ENCODE data around the gene SPRING1. TPM values are rescaled to one million over a fixed set of nuclear protein-coding genes. Genes with fewer than 3 reads are reported as not detected.
A peak's percentile ranks its signal among the peaks of the same experiment; 100 is the strongest.

SPRING1 gene
- total and polyA plus RNA-seq, 4 experiments from 2014 or later, result 18.2 to 28.1 (median 25.6) TPM

DNA sequence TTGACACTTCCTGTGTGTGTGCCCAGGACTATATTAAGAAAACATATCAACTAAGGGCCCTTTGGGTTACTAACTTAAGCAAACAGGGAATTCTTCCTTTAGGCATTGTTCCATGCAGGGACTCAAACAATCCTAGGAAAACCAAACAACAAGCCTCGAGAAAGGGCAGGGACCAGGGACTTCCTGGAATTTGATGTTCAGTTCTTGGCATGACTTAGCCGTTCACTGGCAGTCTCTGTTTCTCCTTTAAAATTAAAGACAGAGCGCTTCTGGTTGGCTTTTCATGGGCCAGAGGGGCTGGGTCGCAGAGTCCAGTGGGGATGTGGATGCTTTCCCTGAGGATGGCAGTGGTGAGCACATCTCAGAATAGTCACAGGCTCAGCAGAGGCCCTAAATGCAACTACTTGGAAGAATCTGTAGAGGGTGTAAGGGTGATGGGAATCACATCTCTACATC is 35.4 kb upstream of the SPRING1 start:
- Mint-ChIP-seq H3K27ac (no peak overlapping the region), H3K36me3 (peaks cover 0 to 12% of the 10 kb centered on the region in 2 donors), H3K4me1 (no peaks in the 10 kb centered on the region), H3K4me3 (no peak overlapping the region), H3K9me3 (no peaks in the 10 kb centered on the region), H3K27me3 (no peaks in the 10 kb centered on the region)
- intact Hi-C loops (cut with micrococcal nuclease), result no loop called here
- Histone ChIP-seq H3K4me3 (ENCODE audit: low read length in 2 of 2) (no peak overlapping the region), H3K36me3 (ENCODE audit: insufficient read depth, low read length) (no peaks in the 10 kb centered on the region), H3K9me3 (ENCODE audit: control insufficient read depth in 1 of 2, low read length in 2 of 2) (no peaks in the 10 kb centered on the region), H3K4me1 (ENCODE audit: insufficient read depth, low read length) (no peaks in the 10 kb centered on the region), H3K27ac (ENCODE audit: low read depth, low read length) (no peak overlapping the region), H3K27me3 (ENCODE audit: insufficient read depth, low read length) (no peaks in the 10 kb centered on the region)
- POLR2A ChIA-PET (ENCODE audit: partially characterized antibody), result no interaction called here
- CTCF ChIA-PET (ENCODE audit: partially characterized antibody), result no interaction called here
- no peak for DNase-seq

DNA sequence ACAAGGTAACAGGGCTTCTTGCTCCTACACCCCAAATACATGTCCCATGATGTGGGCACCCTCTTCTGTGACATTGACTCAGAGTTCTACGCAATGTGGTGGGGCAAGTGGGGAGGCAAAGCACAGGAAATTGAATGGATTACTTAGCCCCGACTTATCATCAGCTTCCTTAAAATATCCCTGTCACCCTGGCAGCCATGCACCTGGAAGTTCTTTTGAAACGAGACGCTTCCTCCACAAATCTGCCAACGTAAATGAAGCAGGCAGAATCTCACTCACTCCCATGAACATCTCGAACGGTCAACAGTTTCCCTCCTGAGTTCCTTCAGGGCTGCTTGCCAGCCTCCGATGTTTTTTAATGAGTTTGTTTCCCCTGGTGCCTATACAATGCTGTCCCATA is 33.8 kb upstream of the SPRING1 start:
- Histone ChIP-seq H3K27ac (ENCODE audit: low read depth, low read length) (no peak overlapping the region), H3K36me3 (ENCODE audit: insufficient read depth, low read length) (no peaks in the 10 kb centered on the region), H3K9me3 (ENCODE audit: control insufficient read depth in 1 of 2, low read length in 2 of 2) (no peaks in the 10 kb centered on the region), H3K27me3 (ENCODE audit: insufficient read depth, low read length) (no peaks in the 10 kb centered on the region), H3K4me3 (ENCODE audit: low read length in 2 of 2) (no peak overlapping the region), H3K4me1 (ENCODE audit: insufficient read depth, low read length) (no peaks in the 10 kb centered on the region)
- ChIA-PET POLR2A (ENCODE audit: partially characterized antibody) (no interaction called here), CTCF (ENCODE audit: partially characterized antibody) (no interaction called here)
- H3K4me1 Mint-ChIP-seq, result no peaks in the 10 kb centered on the region
- no peak for DNase-seq
- peaks cover 3 to 12% of the 10 kb centered on the region in 2 donors for H3K36me3 Mint-ChIP-seq
- no peaks in the 10 kb centered on the region for H3K27me3 Mint-ChIP-seq
- H3K27ac Mint-ChIP-seq, result peak overlapping the region in 1 of 7 donors; percentile 47
- intact Hi-C loops (cut with micrococcal nuclease), result no loop called here
- no peaks in the 10 kb centered on the region for H3K9me3 Mint-ChIP-seq
- no peak overlapping the region for H3K4me3 Mint-ChIP-seq

GRCh38 chr12:116766746-116767145 is 28.9 kb upstream of the SPRING1 start:
- H3K4me3 ChIP-seq (ENCODE audit: low read length in 2 of 2), result no peak overlapping the region
- ChIA-PET POLR2A (ENCODE audit: partially characterized antibody) (no interaction called here), CTCF (ENCODE audit: partially characterized antibody) (no interaction called here)
- H3K36me3 ChIP-seq (ENCODE audit: insufficient read depth, low read length), result no peaks in the 10 kb centered on the region
- Mint-ChIP-seq H3K27ac (peak overlapping the region in 1 of 7 donors; percentile 77), H3K36me3 (peaks cover 2 to 5% of the 10 kb centered on the region in 2 donors), H3K27me3 (no peaks in the 10 kb centered on the region), H3K4me3 (no peak overlapping the region), H3K4me1 (no peaks in the 10 kb centered on the region), H3K9me3 (no peaks in the 10 kb centered on the region)
- H3K27me3 ChIP-seq (ENCODE audit: insufficient read depth, low read length), result no peaks in the 10 kb centered on the region
- DNase-seq, result no peak
- no peaks in the 10 kb centered on the region for H3K4me1 ChIP-seq (ENCODE audit: insufficient read depth, low read length)
- intact Hi-C loops (cut with micrococcal nuclease), result no loop called here
- H3K9me3 ChIP-seq (ENCODE audit: control insufficient read depth in 1 of 2, low read length in 2 of 2), result no peaks in the 10 kb centered on the region
- H3K27ac ChIP-seq (ENCODE audit: low read depth, low read length), result no peak overlapping the region

- no peak overlapping the region for H3K27ac Mint-ChIP-seq
- H3K27me3 Mint-ChIP-seq, result no peaks in the 10 kb centered on the region
- no peak overlapping the region for H3K4me3 Mint-ChIP-seq
- no peaks in the 10 kb centered on the region for H3K4me1 ChIP-seq (ENCODE audit: insufficient read depth, low read length)
- no peaks in the 10 kb centered on the region for H3K27me3 ChIP-seq (ENCODE audit: insufficient read depth, low read length)
- no peak overlapping the region for H3K27ac ChIP-seq (ENCODE audit: low read depth, low read length)
- peaks cover 0 to 5% of the 10 kb centered on the region in 2 donors for H3K36me3 Mint-ChIP-seq
- H3K9me3 Mint-ChIP-seq, result no peaks in the 10 kb centered on the region
- no peaks in the 10 kb centered on the region for H3K4me1 Mint-ChIP-seq
- intact Hi-C loops (cut with micrococcal nuclease), result no loop called here
- no peak for DNase-seq
- ChIA-PET POLR2A (ENCODE audit: partially characterized antibody) (no interaction called here), CTCF (ENCODE audit: partially characterized antibody) (interaction anchor here (1.4 kb wide), 1 partner anchor 39 kb away, joined by 3 read pairs; no protein-coding TSS in a partner anchor)
- H3K36me3 ChIP-seq (ENCODE audit: insufficient read depth, low read length), result no peaks in the 10 kb centered on the region
- no peak overlapping the region for H3K4me3 ChIP-seq (ENCODE audit: low read length in 2 of 2)
- H3K9me3 ChIP-seq (ENCODE audit: control insufficient read depth in 1 of 2, low read length in 2 of 2), result no peaks in the 10 kb centered on the region
Observed at GRCh38 chr12:116766285-116766684, 28.4 kb upstream of the SPRING1 start.

GRCh38 chr12:116765271-116765670 is 27.4 kb upstream of the SPRING1 start:
- H3K27me3 ChIP-seq (ENCODE audit: insufficient read depth, low read length), result no peaks in the 10 kb centered on the region
- peaks cover 5 to 7% of the 10 kb centered on the region in 2 donors for H3K36me3 Mint-ChIP-seq
- no peak overlapping the region for H3K4me3 Mint-ChIP-seq
- H3K27me3 Mint-ChIP-seq, result no peaks in the 10 kb centered on the region
- intact Hi-C loops (cut with micrococcal nuclease), result no loop called here
- peaks cover 0 to 3% (median under 1%) of the 10 kb centered on the region in 4 donors for H3K4me1 Mint-ChIP-seq
- H3K9me3 ChIP-seq (ENCODE audit: control insufficient read depth in 1 of 2, low read length in 2 of 2), result no peaks in the 10 kb centered on the region
- ChIA-PET CTCF (ENCODE audit: partially characterized antibody) (interaction anchor here (0.9 to 1.4 kb wide), 2 partner anchors 38 to 62 kb away, joined by 3 to 5 read pairs; no protein-coding TSS in a partner anchor), POLR2A (ENCODE audit: partially characterized antibody) (no interaction called here)
- H3K36me3 ChIP-seq (ENCODE audit: insufficient read depth, low read length), result no peaks in the 10 kb centered on the region
- H3K4me1 ChIP-seq (ENCODE audit: insufficient read depth, low read length), result no peaks in the 10 kb centered on the region
- no peak overlapping the region for H3K27ac ChIP-seq (ENCODE audit: low read depth, low read length)
- H3K27ac Mint-ChIP-seq, result no peak overlapping the region
- DNase-seq, result no peak
- no peak overlapping the region for H3K4me3 ChIP-seq (ENCODE audit: low read length in 2 of 2)
- no peaks in the 10 kb centered on the region for H3K9me3 Mint-ChIP-seq

- POLR2A ChIA-PET (ENCODE audit: partially characterized antibody), result no interaction called here
- Mint-ChIP-seq H3K27me3 (no peaks in the 10 kb centered on the region), H3K4me3 (no peak overlapping the region), H3K9me3 (no peaks in the 10 kb centered on the region), H3K36me3 (peaks cover 2 to 11% of the 10 kb centered on the region in 2 donors), H3K27ac (no peak overlapping the region), H3K4me1 (peaks cover 0 to 9% (median 5%) of the 10 kb centered on the region in 4 donors)
- intact Hi-C loops (cut with micrococcal nuclease), result no loop called here
- Histone ChIP-seq H3K4me3 (ENCODE audit: low read length in 2 of 2) (no peak overlapping the region), H3K36me3 (ENCODE audit: insufficient read depth, low read length) (no peaks in the 10 kb centered on the region), H3K9me3 (ENCODE audit: control insufficient read depth in 1 of 2, low read length in 2 of 2) (no peaks in the 10 kb centered on the region), H3K27ac (ENCODE audit: low read depth, low read length) (no peak overlapping the region), H3K4me1 (ENCODE audit: insufficient read depth, low read length) (no peaks in the 10 kb centered on the region), H3K27me3 (ENCODE audit: insufficient read depth, low read length) (no peaks in the 10 kb centered on the region)
- CTCF ChIA-PET (ENCODE audit: partially characterized antibody), result interaction anchor here (1.7 to 2.2 kb wide), 2 partner anchors 11 to 194 kb away, joined by 5 read pairs; no protein-coding TSS in a partner anchor
- no peak for DNase-seq
Observed at GRCh38 chr12:116761499-116761898, 23.6 kb upstream of the SPRING1 start.

GRCh38 chr12:116760622-116761020 is 22.8 kb upstream of the SPRING1 start:
- Mint-ChIP-seq H3K27me3 (no peaks in the 10 kb centered on the region), H3K36me3 (peaks cover 2 to 11% of the 10 kb centered on the region in 2 donors), H3K27ac (no peak overlapping the region), H3K4me3 (no peak overlapping the region), H3K9me3 (no peaks in the 10 kb centered on the region), H3K4me1 (peaks cover 0 to 9% (median 5%) of the 10 kb centered on the region in 4 donors)
- Histone ChIP-seq H3K27me3 (ENCODE audit: insufficient read depth, low read length) (no peaks in the 10 kb centered on the region), H3K4me1 (ENCODE audit: insufficient read depth, low read length) (no peaks in the 10 kb centered on the region), H3K27ac (ENCODE audit: low read depth, low read length) (no peak overlapping the region), H3K36me3 (ENCODE audit: insufficient read depth, low read length) (no peaks in the 10 kb centered on the region), H3K9me3 (ENCODE audit: control insufficient read depth in 1 of 2, low read length in 2 of 2) (no peaks in the 10 kb centered on the region), H3K4me3 (ENCODE audit: low read length in 2 of 2) (no peak overlapping the region)
- CTCF ChIA-PET (ENCODE audit: partially characterized antibody), result interaction anchor here (1.1 to 2.2 kb wide), 3 partner anchors 10 to 358 kb away, joined by 3 to 5 read pairs (median 5); no protein-coding TSS in a partner anchor
- no peak for DNase-seq
- POLR2A ChIA-PET (ENCODE audit: partially characterized antibody), result no interaction called here
- intact Hi-C loops (cut with micrococcal nuclease), result no loop called here

Data from CD4-positive, alpha-beta memory T cell (primary cell).